ENCODE results near the gene TEAD1. TPM values are rescaled to one million over a fixed set of nuclear protein-coding genes. Genes with fewer than 3 reads are reported as not detected.

TEAD1 gene
- total RNA-seq, 4 donors from 2014 or later: 46.1 to 175 (median 126) TPM

GRCh38 chr11:12927221-12927620 is 253.0 kb downstream of the TEAD1 start:
- no peaks in the 10 kb centered on the region for H3K27me3 ChIP-seq
- H3K9me3 ChIP-seq: no peaks in the 10 kb centered on the region
- DNase-seq (no peak), ATAC-seq (no peak)
- intact Hi-C loops (cut with DNase I; ENCODE audit: low total_unique reads) (no loop called here), in situ Hi-C loops (cut with MboI; ENCODE audit: low sequenced_read_pairs in 4 of 4) (no loop called here)
- H3K36me3 ChIP-seq: peaks cover 0 to 38% of the 10 kb centered on the region in 2 donors
- H3K4me1 ChIP-seq: no peaks in the 10 kb centered on the region
- TF ChIP-seq POLR2A (IDR thresholded peaks at IDR 0.05) (no peak), CTCF (IDR thresholded peaks at IDR 0.05 in 4 of 5, conservative IDR thresholded peaks at IDR 0.05 in 1 of 5) (no peak)
- H3K4me3 ChIP-seq: no peak overlapping the region
- no peak overlapping the region for H3K27ac ChIP-seq

GRCh38 chr11:12927886-12928285 is 253.7 kb downstream of the TEAD1 start:
- TF ChIP-seq CTCF (IDR thresholded peaks at IDR 0.05 in 4 of 5, conservative IDR thresholded peaks at IDR 0.05 in 1 of 5): no peak
- TF ChIP-seq POLR2A (IDR thresholded peaks at IDR 0.05): no peak
- Histone ChIP-seq H3K9me3 (no peaks in the 10 kb centered on the region), H3K36me3 (peaks cover 0 to 44% of the 10 kb centered on the region in 2 donors), H3K4me1 (no peaks in the 10 kb centered on the region), H3K27me3 (no peaks in the 10 kb centered on the region), H3K27ac (no peak overlapping the region), H3K4me3 (no peak overlapping the region)
- intact Hi-C loops (cut with DNase I; ENCODE audit: low total_unique reads) (no loop called here), in situ Hi-C loops (cut with MboI; ENCODE audit: low sequenced_read_pairs in 4 of 4) (no loop called here)
- DNase-seq (no peak), ATAC-seq (no peak)

- no peak for ATAC-seq
- intact Hi-C loops (cut with DNase I; ENCODE audit: low total_unique reads): no loop called here
- H3K27ac ChIP-seq: no peak overlapping the region
Measured at GRCh38 chr11:12930850-12931249, 256.6 kb downstream of the TEAD1 start.

DNA sequence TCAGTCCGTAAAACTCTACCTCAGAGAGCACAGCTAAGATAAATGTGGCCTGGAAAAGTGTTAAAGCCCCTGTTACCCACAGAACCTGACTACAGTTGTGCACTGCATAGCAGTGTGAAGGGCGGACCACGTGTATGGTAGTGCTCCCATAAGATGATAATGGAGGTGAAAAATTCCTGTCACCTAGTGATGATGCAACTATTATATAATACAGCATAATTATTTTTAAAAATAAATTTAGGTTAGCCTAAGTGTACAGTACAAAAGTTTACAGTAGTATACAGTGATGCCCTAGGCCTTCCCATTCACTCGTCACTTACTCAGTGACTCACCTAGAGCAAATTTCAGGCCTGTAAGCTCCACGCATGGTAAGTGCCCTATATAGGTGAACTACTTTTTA is 258.3 kb downstream of the TEAD1 start:
- peaks cover 5 to 42% of the 10 kb centered on the region in 2 donors for H3K36me3 ChIP-seq
- H3K4me3 ChIP-seq: no peak overlapping the region
- TF ChIP-seq CTCF (IDR thresholded peaks at IDR 0.05 in 4 of 5, conservative IDR thresholded peaks at IDR 0.05 in 1 of 5) (no peak), POLR2A (IDR thresholded peaks at IDR 0.05) (no peak)
- in situ Hi-C loops (cut with MboI; ENCODE audit: low sequenced_read_pairs in 4 of 4): no loop called here
- intact Hi-C loops (cut with DNase I; ENCODE audit: low total_unique reads): no loop called here
- DNase-seq: no peak
- no peaks in the 10 kb centered on the region for H3K27me3 ChIP-seq
- no peak overlapping the region for H3K27ac ChIP-seq
- no peak for ATAC-seq
- no peaks in the 10 kb centered on the region for H3K4me1 ChIP-seq
- no peaks in the 10 kb centered on the region for H3K9me3 ChIP-seq

More at GRCh38 chr11:12930850-12931249, 256.6 kb downstream of the TEAD1 start:
- no peaks in the 10 kb centered on the region for H3K9me3 ChIP-seq
- H3K27me3 ChIP-seq: no peaks in the 10 kb centered on the region
- no peaks in the 10 kb centered on the region for H3K4me1 ChIP-seq
- TF ChIP-seq CTCF (IDR thresholded peaks at IDR 0.05 in 4 of 5, conservative IDR thresholded peaks at IDR 0.05 in 1 of 5) (no peak), POLR2A (IDR thresholded peaks at IDR 0.05) (no peak)
- H3K36me3 ChIP-seq: peaks cover 5 to 31% of the 10 kb centered on the region in 2 donors
- H3K4me3 ChIP-seq: no peak overlapping the region
- DNase-seq: no peak
- in situ Hi-C loops (cut with MboI; ENCODE audit: low sequenced_read_pairs in 4 of 4): no loop called here

DNA sequence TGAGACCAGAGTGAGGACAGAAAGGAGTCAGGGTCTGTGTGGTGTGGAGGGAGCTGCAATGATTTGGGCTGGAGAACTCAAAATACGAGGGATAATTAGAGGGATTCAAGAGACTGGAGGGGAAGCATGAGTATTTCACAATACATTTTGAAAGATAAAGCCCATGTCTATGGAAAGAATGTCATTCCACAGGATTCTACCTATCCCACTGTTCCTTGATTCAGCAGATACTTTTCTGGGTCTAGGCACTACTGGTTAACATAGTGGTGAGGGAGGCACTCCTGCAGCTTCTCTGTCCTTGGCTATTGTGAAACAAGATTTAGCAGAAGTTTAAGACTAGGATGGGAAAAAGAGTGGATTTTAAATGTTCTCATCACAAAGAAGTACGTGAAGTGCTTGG is 262.0 kb downstream of the TEAD1 start:
- Histone ChIP-seq H3K27me3 (no peaks in the 10 kb centered on the region), H3K9me3 (no peaks in the 10 kb centered on the region), H3K27ac (no peak overlapping the region), H3K4me3 (no peak overlapping the region), H3K36me3 (peaks cover 5 to 61% of the 10 kb centered on the region in 2 donors), H3K4me1 (no peaks in the 10 kb centered on the region)
- intact Hi-C loops (cut with DNase I; ENCODE audit: low total_unique reads) (no loop called here), in situ Hi-C loops (cut with MboI; ENCODE audit: low sequenced_read_pairs in 4 of 4) (no loop called here)
- ATAC-seq (no peak), DNase-seq (no peak)
- no peak for TF ChIP-seq POLR2A (IDR thresholded peaks at IDR 0.05)
- TF ChIP-seq CTCF (IDR thresholded peaks at IDR 0.05 in 4 of 5, conservative IDR thresholded peaks at IDR 0.05 in 1 of 5): no peak

All from gastrocnemius medialis (tissue), 4 donors.